GM18519 (cell line): Measurements from ENCODE around the gene SIPA1L3.

Experiments used
- ATAC-seq: cut with Tn5 transposase; IDR thresholded peaks from one replicate; pipeline ENCODE4 v1.9.1; 2021; ENCODE audit warnings: mild to moderate bottlenecking, moderate library complexity; ENCODE audit not compliant: unreplicated experiment, low FRiP score

SIPA1L3 gene

GRCh38 chr19:38134540-38135149 lies 227.6 kb downstream of the SIPA1L3 start:
- no peak for ATAC-seq

- no peak for ATAC-seq
Observed at GRCh38 chr19:38135150-38135998, 228.4 kb downstream of the SIPA1L3 start.

DNA sequence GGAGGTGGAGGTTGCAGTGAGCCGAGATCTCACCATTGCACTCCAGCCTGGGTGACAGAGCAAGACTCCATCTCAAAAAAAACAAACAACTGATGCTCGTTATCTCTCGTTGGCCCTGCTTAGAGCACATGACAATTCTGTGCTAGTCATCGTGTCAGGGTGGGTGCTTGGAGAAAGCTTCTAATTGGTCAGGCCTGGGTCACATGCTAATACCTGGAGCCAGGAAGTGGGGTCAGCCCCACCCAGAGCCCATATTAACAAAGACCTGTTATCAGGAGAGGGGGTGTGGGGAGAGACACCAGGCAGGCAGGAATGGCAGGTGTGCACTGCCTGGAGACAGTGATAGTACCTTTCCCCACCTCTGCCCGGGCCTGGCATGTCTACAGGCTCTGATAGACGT lies 232.1 kb downstream of the SIPA1L3 start:
- ATAC-seq: no peak

GRCh38 chr19:38141108-38141507 lies 234.1 kb downstream of the SIPA1L3 start:
- ATAC-seq: no peak

- no peak for ATAC-seq
Observed at GRCh38 chr19:38142176-38143035, 235.4 kb downstream of the SIPA1L3 start.

DNA sequence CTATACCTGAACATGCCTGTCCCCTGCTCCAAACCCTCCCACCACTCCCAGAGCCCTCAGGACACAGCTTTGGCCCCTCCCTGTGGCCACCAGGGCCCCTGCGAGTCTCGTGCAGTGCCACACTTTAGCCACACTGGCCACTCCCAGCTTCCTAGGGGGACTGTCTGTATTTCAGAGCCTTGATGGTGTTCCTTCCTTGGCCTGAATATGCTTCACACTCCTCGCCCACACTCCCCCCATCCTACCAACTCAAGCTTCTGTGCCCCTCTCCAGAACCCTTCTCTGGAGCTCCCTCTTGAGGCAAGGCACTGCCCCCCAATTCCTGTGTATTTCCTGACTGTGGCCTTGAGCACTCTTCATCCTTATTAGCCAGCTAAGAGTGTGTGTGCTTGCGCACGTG lies 236.8 kb downstream of the SIPA1L3 start:
- no peak for ATAC-seq

DNA sequence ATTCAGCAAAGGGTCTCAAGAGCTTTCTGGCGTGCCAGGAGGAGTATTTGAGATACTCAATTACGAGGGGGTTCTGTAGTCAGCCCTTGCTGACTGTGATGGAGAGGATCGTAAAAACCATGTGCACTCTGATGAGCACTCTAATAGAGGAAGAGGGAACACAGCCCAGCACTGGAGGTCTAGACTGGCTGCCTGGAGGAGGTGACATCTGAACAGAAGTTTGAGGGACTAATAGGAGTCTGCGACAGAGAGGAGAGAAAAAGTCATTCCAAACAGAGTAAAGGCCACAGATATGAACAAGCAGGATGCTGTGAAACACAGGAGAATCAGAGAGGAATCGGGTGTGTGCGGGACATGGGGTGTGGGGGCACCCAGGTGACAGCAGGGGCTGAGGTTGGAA lies 237.7 kb downstream of the SIPA1L3 start:
- ATAC-seq: no peak

- no peak for ATAC-seq
Observed at GRCh38 chr19:38145623-38146022, 238.6 kb downstream of the SIPA1L3 start.

- ATAC-seq: no peak
Observed at GRCh38 chr19:38148337-38148736, 241.3 kb downstream of the SIPA1L3 start.

- ATAC-seq: no peak
Observed at GRCh38 chr19:38149661-38150061, 242.7 kb downstream of the SIPA1L3 start.

- ATAC-seq: no peak
Observed at GRCh38 chr19:38151242-38151641, 244.2 kb downstream of the SIPA1L3 start.

DNA sequence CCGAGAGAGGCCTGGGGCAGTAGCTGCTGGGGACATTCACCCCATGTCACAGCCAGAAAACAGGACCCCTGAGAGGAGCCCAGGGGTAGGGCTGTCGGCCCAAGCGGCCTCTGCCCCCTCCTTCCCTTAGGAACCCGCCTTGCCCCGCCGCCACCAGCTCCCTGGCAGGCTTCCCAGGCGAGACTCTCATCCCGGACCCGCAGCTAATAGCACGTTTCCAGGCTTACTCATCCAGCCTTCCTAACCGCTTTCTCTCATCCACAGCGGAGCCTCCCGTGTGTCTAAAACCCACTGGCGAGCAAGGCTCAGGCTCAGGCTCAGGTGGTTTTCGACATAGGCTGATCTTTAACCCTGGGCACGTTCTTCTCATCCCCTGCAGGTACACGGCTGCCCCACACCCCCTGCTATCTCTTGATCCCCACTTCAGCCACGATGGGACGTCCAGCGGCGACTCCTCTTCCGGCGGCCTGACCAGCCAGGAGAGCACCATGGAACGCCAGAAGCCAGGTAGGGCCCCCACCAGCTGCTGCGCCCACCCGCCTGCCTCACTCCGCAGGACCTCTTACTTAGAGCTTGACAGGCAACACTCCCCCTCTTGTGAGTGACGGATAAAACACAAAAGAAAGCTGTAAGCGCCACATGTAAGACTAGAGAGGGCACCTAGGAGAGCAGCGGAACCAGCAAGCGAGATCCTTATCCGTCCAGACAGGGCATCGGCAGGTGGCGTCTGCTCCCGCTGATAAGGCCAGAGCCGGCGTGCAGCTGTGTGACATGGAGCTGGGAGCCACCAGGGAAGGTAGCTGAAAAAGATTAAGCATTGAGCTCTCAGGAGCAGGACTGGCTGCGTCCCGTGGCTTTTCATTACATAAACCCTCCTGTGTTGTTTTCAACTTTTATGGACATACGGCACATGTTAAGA lies 245.7 kb downstream of the SIPA1L3 start:
- ATAC-seq: no peak

DNA sequence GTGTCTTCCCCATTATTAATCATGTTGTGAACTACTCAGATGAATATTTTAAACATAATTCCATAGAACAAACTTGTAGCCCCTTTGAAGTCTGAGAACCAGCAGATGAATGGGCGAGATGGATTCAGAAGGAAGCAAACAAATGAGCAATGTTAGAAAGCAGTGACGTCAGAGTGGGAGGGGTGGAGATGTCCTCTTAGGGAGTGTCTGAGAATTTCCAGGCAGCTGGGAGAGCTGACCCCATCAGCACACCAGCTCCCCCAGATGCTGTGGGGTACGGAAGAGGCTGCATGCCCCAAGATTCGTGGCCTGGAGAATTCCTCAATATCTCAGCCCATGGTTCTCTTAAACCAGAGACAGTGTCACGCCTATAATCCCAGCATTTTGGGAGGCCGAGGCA lies 248.4 kb downstream of the SIPA1L3 start:
- ATAC-seq: no peak

DNA sequence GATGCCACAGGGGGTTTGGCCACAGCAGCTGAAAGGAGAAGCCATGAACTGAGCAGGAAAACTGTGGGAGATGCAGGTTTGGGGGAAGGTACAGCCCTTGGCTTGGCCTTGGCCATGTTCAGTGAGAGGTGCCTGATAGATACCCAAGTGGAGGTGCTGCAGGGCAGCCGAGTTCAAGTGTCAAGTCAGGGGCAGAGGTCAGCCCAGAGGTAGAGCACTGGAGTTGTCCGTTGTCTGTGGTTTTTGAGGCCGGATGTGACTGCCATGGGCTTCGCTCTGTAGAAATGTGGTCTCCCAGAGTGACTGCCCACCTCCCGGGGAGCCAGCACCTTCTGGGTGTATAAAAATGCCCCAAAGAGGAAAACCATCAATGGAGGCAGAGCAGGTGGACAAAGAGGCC lies 251.7 kb downstream of the SIPA1L3 start:
- ATAC-seq: no peak

DNA sequence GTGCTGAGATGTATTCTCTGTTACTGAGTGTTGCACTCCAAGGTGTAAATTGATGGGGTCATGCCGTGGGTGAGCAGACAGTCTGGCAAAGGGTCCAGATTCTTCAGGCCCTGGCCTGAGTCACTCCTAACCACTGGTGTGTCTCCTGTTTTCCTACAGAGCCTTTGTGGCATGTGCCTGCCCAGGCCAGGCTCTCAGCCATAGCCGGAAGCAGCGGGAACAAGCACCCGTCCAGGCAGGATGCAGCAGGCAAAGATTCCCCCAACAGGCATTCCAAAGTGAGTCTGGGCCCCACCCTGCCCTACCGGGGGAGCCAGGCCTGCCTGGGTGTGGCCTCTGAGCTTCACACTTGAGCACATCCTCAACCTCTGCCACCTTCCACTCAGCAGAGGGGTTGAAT lies 255.1 kb downstream of the SIPA1L3 start:
- ATAC-seq: no peak

GRCh38 chr19:38162632-38163031 lies 255.6 kb downstream of the SIPA1L3 start:
- ATAC-seq: no peak

- ATAC-seq: no peak
Observed at GRCh38 chr19:38163419-38164290, 256.6 kb downstream of the SIPA1L3 start.

DNA sequence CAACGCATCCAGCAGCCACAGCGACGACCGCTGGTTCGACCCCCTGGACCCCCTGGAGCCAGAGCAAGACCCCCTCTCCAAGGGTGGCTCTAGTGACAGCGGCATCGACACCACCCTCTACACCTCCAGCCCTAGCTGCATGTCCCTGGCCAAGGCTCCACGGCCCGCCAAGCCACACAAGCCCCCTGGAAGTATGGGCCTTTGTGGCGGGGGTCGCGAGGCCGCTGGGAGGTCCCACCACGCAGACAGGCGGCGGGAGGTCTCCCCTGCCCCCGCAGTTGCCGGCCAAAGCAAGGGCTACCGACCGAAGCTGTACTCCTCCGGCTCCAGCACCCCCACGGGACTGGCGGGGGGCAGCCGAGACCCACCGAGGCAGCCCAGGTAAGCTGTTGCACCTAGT lies 257.5 kb downstream of the SIPA1L3 start:
- ATAC-seq: no peak

DNA sequence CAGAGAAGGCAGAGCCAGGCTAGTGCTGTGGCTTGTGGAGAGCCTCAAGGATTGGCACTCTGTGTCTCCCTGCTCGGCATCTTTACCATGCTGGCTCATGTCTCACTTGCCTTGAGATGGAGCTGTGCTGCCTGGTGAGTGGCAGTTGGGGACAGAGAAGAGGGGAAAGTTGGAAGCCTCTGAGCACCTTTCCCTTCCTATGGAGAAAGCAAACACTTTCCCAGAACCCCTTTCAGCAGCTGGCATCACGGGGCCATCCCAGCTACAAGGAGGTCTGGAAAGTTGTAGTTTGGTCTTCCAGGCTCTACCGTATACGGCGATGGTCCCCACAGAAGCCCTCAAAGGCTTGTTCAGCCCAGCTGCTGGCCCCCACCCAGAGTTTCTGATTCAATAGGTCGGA lies 258.3 kb downstream of the SIPA1L3 start:
- no peak for ATAC-seq
